Astrocyte (in vitro differentiated cells and primary cell): ENCODE results near the gene S1PR3. TPM values are rescaled to one million over a fixed set of nuclear protein-coding genes. Genes with fewer than 3 reads are reported as not detected.

Experiments
- DNase-seq: peaks from one replicate; pipeline ENCODE4 v3.0.0-alpha.2; 2010; ENCODE audit warnings: low read depth
- FAIRE-seq: peaks from 2 replicates; lab custom pipeline; 2011; peaks lifted over from hg19 to GRCh38; lab: Jason Lieb, UNC
- H2AFZ ChIP-seq: 2 replicates; pipeline ENCODE4 v1.6.0; 2012; ENCODE audit warnings: low read depth, low read length, inconsistent platforms
- H3K27ac ChIP-seq: 2 replicates; pipeline ENCODE4 v1.5.1; 2011; ENCODE audit warnings: low read depth, low read length, inconsistent platforms
- H3K27me3 ChIP-seq: 2 replicates; pipeline ENCODE4 v1.6.0; 2011; ENCODE audit warnings: low read length, inconsistent platforms; ENCODE audit not compliant: insufficient read depth
- H3K36me3 ChIP-seq: 2 replicates; pipeline ENCODE4 v1.5.1; 2011; ENCODE audit warnings: low read length, inconsistent platforms; ENCODE audit not compliant: insufficient read depth
- H3K4me1 ChIP-seq: 2 replicates; pipeline ENCODE4 v1.5.1; 2011; ENCODE audit warnings: low read length, inconsistent platforms; ENCODE audit not compliant: insufficient read depth
- H3K4me2 ChIP-seq: 2 replicates; pipeline ENCODE4 v1.6.0; 2012; ENCODE audit warnings: low read length, inconsistent platforms
- H3K4me3 ChIP-seq: 2 replicates; pipeline ENCODE4 v1.5.1; 2011; ENCODE audit warnings: low read depth, mild to moderate bottlenecking, low read length, inconsistent platforms; ENCODE audit not compliant: insufficient read depth
- H3K79me2 ChIP-seq: 2 replicates; pipeline ENCODE4 v1.6.0; 2012; ENCODE audit warnings: mild to moderate bottlenecking, low read length, inconsistent platforms; ENCODE audit not compliant: insufficient read depth
- H3K9ac ChIP-seq: 2 replicates; pipeline ENCODE4 v1.6.0; 2012; ENCODE audit warnings: mild to moderate bottlenecking, low read length, inconsistent platforms
- H3K9me3 ChIP-seq: 2 replicates; pipeline ENCODE4 v1.5.1; 2012; ENCODE audit warnings: low read depth, mild to moderate bottlenecking, low read length, inconsistent platforms; ENCODE audit not compliant: insufficient read depth
- H4K20me1 ChIP-seq: 2 replicates; pipeline ENCODE4 v1.6.0; 2012; ENCODE audit warnings: low read length, inconsistent platforms; ENCODE audit not compliant: insufficient read depth
- H3K27ac Mint-ChIP-seq: one replicate; pipeline ENCODE4 v1.8.0; 2021; ENCODE audit warnings: mild to moderate bottlenecking, mixed read lengths; ENCODE audit not compliant: unreplicated experiment
- H3K27me3 Mint-ChIP-seq: one replicate; pipeline ENCODE4 v1.8.0; 2021; ENCODE audit warnings: low read depth, mixed read lengths; ENCODE audit not compliant: unreplicated experiment
- H3K36me3 Mint-ChIP-seq: one replicate; pipeline ENCODE4 v1.8.0; 2021; ENCODE audit warnings: low read depth, mixed read lengths; ENCODE audit not compliant: unreplicated experiment
- H3K4me1 Mint-ChIP-seq: one replicate; pipeline ENCODE4 v1.8.0; 2021; ENCODE audit warnings: low read depth, mixed read lengths; ENCODE audit not compliant: unreplicated experiment
- H3K4me3 Mint-ChIP-seq: one replicate; pipeline ENCODE4 v1.8.0; 2021; ENCODE audit warnings: mild to moderate bottlenecking, moderate library complexity, mixed read lengths; ENCODE audit not compliant: unreplicated experiment
- H3K9me3 Mint-ChIP-seq: one replicate; pipeline ENCODE4 v1.8.0; 2021; ENCODE audit warnings: mild to moderate bottlenecking, mixed read lengths; ENCODE audit not compliant: unreplicated experiment
- CTCF ChIP-seq: IDR thresholded peaks from 2 replicates; pipeline ENCODE4 v1.5.1; 2011; ENCODE audit warnings: low read depth, mild to moderate bottlenecking, inconsistent platforms, low read length, moderate library complexity; ENCODE audit not compliant: insufficient read depth
- EZH2 ChIP-seq: IDR thresholded peaks from 2 replicates; pipeline ENCODE4 v1.6.1; 2012; ENCODE audit warnings: mild to moderate bottlenecking, low read length, inconsistent platforms; ENCODE audit not compliant: insufficient read depth
- total RNA-seq: library from RNA; stranded (reverse); gene quantifications from 2 replicates; pipeline ENCODE4 v1.2.1, GENCODE V29; 2021

Gene S1PR3
- total RNA-seq, 1 donor from 2014 or later, result 24.6 TPM

GRCh38 chr9:88990729-88991065 is 571 bp upstream of the S1PR3 start:
- peak overlapping the region; percentile 80 for H3K4me3 Mint-ChIP-seq
- peak overlapping the region; percentile 62 for H3K4me3 ChIP-seq
- peaks cover 4% of the 10 kb centered on the region for H3K27me3 Mint-ChIP-seq
- peaks cover 6% of the 10 kb centered on the region for H3K36me3 Mint-ChIP-seq
- H3K36me3 ChIP-seq, result peaks cover 4% of the 10 kb centered on the region
- peak overlapping the region; percentile 71 for H3K9ac ChIP-seq
- H3K4me1 Mint-ChIP-seq, result peaks cover 16% of the 10 kb centered on the region
- peaks cover 41% of the 10 kb centered on the region for H3K79me2 ChIP-seq
- H3K27ac Mint-ChIP-seq, result no peak overlapping the region
- no peak for TF ChIP-seq CTCF
- TF ChIP-seq EZH2, result no peak
- FAIRE-seq, result no peak
- no peak for DNase-seq
- H2AFZ ChIP-seq, result peak overlapping the region; percentile 75
- no peaks in the 10 kb centered on the region for H3K27me3 ChIP-seq
- H3K4me1 ChIP-seq, result peaks cover 27% of the 10 kb centered on the region
- H4K20me1 ChIP-seq, result peaks cover 38% of the 10 kb centered on the region
- H3K4me2 ChIP-seq, result peak overlapping the region; percentile 96
- H3K9me3 Mint-ChIP-seq, result peaks cover 5% of the 10 kb centered on the region
- no peaks in the 10 kb centered on the region for H3K9me3 ChIP-seq
- no peak overlapping the region for H3K27ac ChIP-seq

DNA sequence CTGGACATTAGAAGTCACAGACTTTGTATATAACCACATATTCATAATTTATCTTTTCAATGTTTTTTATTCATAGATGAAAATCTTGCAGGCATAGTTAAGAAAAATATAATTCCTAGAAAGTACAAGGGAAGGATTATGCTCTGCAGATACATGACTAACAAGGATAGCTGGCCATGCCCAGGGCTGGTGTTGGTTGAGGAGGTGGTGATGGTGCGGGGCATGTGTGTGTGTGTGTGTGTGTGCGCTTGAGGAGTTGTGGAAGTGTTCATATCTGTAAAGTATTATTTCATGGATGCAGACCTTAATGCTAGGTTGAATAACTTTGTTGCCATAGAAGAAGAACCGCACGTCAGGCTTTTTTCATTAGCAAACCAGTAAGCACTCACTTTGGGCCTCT is 1.3 kb downstream of the S1PR3 start:
- Histone ChIP-seq H2AFZ (no peak overlapping the region), H3K4me2 (peak overlapping the region; percentile 96), H3K4me1 (peaks cover 27% of the 10 kb centered on the region), H3K36me3 (peaks cover 18% of the 10 kb centered on the region), H3K9me3 (no peaks in the 10 kb centered on the region), H3K79me2 (peaks cover 59% of the 10 kb centered on the region), H3K27me3 (no peaks in the 10 kb centered on the region), H3K4me3 (peak overlapping the region; percentile 98), H4K20me1 (peaks cover 56% of the 10 kb centered on the region), H3K9ac (peak overlapping the region; percentile 89), H3K27ac (no peak overlapping the region)
- H3K27me3 Mint-ChIP-seq, result peaks cover 2% of the 10 kb centered on the region
- peak overlapping the region; percentile 95 for H3K4me3 Mint-ChIP-seq
- no peak overlapping the region for H3K27ac Mint-ChIP-seq
- H3K9me3 Mint-ChIP-seq, result peaks cover 2% of the 10 kb centered on the region
- DNase-seq (no peak), FAIRE-seq (no peak)
- no peak for TF ChIP-seq CTCF
- TF ChIP-seq EZH2, result no peak
- peaks cover 16% of the 10 kb centered on the region for H3K4me1 Mint-ChIP-seq
- H3K36me3 Mint-ChIP-seq, result peaks cover 10% of the 10 kb centered on the region

DNA sequence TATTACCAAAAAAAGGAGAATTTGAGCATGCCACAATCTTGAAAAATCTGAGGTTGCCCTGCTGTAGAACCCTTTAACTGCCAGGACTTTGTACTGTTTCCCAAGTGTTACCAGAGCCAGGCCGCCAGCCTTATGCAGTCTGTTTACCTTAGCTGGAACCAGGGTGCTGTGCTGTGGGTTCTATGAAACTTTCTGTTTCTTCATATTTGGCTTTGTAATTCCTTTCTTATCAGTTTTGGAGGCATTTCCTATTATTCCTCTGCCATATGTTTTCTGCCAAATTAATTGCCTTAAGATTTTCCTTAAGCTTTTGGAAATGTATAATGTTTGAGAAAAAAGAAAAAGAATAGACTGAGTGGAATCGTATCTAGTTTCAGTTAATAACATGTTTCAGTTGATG is 2.1 kb downstream of the S1PR3 start:
- Mint-ChIP-seq H3K36me3 (peaks cover 10% of the 10 kb centered on the region), H3K27me3 (peaks cover 2% of the 10 kb centered on the region), H3K4me1 (peaks cover 17% of the 10 kb centered on the region), H3K27ac (no peak overlapping the region), H3K4me3 (peak overlapping the region; percentile 66), H3K9me3 (no peaks in the 10 kb centered on the region)
- H3K9me3 ChIP-seq, result no peaks in the 10 kb centered on the region
- no peak for FAIRE-seq
- H3K27ac ChIP-seq, result no peak overlapping the region
- H3K4me1 ChIP-seq, result peaks cover 27% of the 10 kb centered on the region
- peaks cover 61% of the 10 kb centered on the region for H4K20me1 ChIP-seq
- H3K36me3 ChIP-seq, result peaks cover 18% of the 10 kb centered on the region
- peak overlapping the region; percentile 37 for H3K9ac ChIP-seq
- H3K4me2 ChIP-seq, result peak overlapping the region; percentile 96
- H3K4me3 ChIP-seq, result peak overlapping the region; percentile 98
- DNase-seq, result no peak
- no peaks in the 10 kb centered on the region for H3K27me3 ChIP-seq
- peaks cover 64% of the 10 kb centered on the region for H3K79me2 ChIP-seq
- no peak overlapping the region for H2AFZ ChIP-seq
- no peak for TF ChIP-seq CTCF
- no peak for TF ChIP-seq EZH2
